Measurements from ENCODE around the gene KSR1.

- TF ChIP-seq EZH2 (IDR thresholded peaks at IDR 0.05; ENCODE audit: low read depth, unreplicated experiment): no peak
- no peak for TF ChIP-seq CTCF (conservative IDR thresholded peaks at IDR 0.05; ENCODE audit: low read depth in 2 of 2)
- no peak for TF ChIP-seq EZH2phosphoT487 (IDR thresholded peaks at IDR 0.05; ENCODE audit: unreplicated experiment)
- no peak for TF ChIP-seq POLR2AphosphoS5 (IDR thresholded peaks at IDR 0.05; ENCODE audit: low read depth)
- TF ChIP-seq JUNB (IDR thresholded peaks at IDR 0.05; ENCODE audit: unreplicated experiment): no peak
- no peak for TF ChIP-seq REST (IDR thresholded peaks at IDR 0.05; ENCODE audit: unreplicated experiment)
- no peak for TF ChIP-seq CREB1 (CRISPR knock-in tag; IDR thresholded peaks at IDR 0.05; ENCODE audit: low read depth)
- no peak for TF ChIP-seq ETS1 (IDR thresholded peaks at IDR 0.05)
- TF ChIP-seq NANOG (IDR thresholded peaks at IDR 0.05; ENCODE audit: borderline replicate concordance): no peak
- TF ChIP-seq ZNF114 (CRISPR knock-in tag; IDR thresholded peaks at IDR 0.05): no peak
Measured at GRCh38 chr17:27618417-27618816, 162.2 kb downstream of the KSR1 start.
